ENCODE data around the gene COL6A1.
"Not testable (repeated sequence)": the region's sequence is repeated elsewhere in the genome, so short reads cannot be mapped to it uniquely, and the experiment has no call there.

Gene COL6A1

DNA sequence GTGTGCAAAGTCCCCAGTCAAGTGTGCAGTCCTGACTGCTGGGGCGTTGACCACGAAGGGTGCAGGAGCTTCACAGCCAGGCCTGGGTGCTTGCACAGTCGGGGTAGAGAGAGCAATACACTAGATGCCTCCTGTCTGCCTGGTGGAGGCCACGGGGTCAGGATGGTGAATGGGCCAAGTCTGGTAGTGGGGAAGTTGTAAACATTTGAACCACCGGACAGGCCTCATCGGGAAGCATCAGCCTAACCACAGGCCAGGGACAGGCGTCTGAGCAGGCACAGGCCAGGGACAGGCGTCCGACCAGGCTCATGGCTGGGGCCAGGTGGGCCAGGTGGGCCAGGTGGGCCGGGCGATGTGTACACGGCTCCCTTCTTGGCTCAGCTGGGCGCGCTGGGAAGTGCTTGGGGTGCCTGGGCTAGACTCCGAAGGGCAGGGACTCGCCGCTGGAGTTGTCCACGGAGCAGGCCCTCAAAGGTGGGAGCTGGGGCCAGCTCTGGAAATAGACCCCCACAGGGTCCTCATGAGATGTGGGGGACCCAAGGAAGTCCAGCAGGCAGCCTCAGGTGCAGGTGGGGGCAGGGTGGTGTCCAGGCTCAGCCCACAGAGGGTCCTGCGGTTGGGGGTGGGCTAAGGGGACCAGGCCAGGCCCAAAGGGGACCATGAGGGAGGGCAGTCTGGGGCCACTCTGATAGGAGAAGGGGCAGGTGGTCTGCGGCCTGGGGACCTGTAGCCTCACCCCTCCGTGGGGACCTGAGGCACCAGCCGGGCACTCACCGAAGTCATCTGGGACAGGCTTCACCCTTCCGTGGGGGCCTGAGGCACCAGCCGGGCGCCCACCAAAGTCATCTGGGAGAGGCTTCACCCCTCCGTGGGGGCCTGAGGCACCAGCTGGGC is 15.0 kb downstream of the COL6A1 start:
- DNase-seq: no peak

- no peak for DNase-seq
Measured at GRCh38 chr21:45997205-45997494, 15.6 kb downstream of the COL6A1 start.

- DNase-seq: no peak
Measured at GRCh38 chr21:45997495-45998275, 16.1 kb downstream of the COL6A1 start.

GRCh38 chr21:45998276-45998701 is 16.7 kb downstream of the COL6A1 start:
- DNase-seq: no peak

DNA sequence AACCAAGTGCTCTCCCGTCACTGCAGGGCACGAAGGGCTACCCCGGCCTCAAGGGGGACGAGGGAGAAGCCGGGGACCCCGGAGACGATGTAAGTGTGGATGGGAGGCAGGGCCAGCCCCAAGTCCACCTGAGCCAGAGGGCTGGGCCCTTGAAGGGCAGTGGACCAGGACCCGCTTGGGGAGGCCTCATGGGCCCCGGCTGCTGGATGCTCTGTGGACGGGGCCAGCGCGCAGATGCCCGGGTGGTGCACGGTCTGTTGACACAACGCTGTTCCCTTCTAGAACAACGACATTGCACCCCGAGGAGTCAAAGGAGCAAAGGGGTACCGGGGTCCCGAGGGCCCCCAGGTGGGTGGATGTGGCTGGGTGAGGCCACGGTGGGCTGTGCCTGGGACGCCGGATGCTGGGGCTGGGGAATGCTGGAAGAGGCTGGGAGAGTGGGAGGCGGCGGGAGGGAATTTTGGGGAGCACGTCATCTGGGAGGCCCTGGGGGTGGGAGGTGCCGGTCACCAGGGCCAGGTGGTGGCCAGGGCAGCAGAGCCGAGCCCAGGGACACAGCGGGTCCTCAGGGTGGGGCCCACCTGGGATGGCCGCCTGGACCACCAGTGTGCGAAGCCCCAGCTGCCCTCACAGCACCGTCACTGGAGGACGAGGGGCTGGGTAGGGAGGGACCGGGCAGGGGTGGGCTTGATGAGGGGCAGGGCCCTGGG is 17.5 kb downstream of the COL6A1 start:
- DNase-seq: no peak

- no peak for DNase-seq
Measured at GRCh38 chr21:45999581-46000181, 18.1 kb downstream of the COL6A1 start.

DNA sequence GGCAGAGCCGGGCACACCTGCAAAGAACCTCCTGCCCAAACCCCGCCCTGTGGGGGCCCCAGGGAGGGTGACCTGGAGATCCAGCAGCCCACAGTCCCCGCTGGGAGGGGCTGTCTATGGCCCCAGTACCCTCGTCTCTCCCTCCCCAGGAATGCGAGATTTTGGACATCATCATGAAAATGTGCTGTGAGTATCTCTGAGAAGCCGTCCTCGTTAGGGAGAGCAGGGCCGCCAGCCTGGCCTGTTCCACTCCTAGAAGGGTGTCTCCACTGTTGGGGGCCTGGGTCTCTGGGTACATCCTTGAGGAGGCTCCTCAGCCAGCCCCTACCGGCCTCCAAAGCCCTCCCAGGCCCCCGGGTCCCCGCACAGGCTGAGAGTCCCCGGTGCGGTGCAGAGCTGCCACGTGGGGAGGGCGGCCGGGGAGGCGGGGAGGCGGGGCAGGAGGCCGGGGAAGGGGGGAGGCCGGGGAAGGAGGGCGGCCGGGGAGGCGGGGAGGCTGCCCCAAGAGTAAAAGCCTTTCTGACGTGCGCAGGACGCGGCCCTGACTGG is 18.7 kb downstream of the COL6A1 start:
- DNase-seq: no peak

DNA sequence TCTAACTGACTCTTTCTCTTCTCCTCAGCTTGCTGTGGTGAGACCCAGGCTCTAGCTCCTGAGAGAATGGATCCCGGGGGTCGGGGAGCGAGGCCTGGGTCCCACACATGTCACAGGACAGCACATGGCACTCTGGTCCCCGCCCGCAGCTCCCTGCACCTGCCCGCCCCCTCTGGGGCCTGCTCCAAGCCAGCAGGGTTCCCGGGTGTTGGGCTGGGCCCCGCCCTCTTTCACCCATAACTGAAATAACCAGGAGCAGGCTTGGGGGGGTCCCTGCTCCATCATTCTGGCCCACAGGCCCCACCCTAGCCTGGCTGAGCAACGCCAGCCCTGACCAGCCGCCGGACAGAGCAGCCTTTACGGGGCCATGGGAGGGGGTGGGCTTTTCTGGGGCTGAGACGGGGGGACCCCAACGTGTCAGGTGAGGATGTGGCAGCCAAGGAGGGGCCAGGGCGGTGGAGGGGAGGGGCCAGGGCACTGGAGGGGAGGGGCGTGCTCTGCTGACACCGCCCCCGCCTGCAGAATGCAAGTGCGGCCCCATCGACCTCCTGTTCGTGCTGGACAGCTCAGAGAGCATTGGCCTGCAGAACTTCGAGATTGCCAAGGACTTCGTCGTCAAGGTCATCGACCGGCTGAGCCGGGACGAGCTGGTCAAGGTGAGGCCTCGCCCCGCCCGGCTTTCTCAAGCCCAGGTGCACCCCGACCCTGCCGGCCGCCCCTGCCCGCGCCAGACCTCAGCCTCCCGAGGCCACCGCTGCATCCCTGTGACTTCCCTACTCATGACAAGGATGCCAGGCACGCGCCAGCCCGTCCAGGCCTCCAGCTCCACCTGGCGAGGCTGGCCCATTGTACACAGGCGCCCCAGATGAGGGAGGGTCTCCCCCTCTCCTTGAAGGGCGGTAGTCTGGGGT is 19.4 kb downstream of the COL6A1 start:
- no peak for DNase-seq

- no peak for DNase-seq
Measured at GRCh38 chr21:46001821-46002681, 20.5 kb downstream of the COL6A1 start.

GRCh38 chr21:46002841-46003574 is 21.4 kb downstream of the COL6A1 start:
- no peak for DNase-seq

GRCh38 chr21:46003575-46004007 is 22.0 kb downstream of the COL6A1 start:
- no peak for DNase-seq

DNA sequence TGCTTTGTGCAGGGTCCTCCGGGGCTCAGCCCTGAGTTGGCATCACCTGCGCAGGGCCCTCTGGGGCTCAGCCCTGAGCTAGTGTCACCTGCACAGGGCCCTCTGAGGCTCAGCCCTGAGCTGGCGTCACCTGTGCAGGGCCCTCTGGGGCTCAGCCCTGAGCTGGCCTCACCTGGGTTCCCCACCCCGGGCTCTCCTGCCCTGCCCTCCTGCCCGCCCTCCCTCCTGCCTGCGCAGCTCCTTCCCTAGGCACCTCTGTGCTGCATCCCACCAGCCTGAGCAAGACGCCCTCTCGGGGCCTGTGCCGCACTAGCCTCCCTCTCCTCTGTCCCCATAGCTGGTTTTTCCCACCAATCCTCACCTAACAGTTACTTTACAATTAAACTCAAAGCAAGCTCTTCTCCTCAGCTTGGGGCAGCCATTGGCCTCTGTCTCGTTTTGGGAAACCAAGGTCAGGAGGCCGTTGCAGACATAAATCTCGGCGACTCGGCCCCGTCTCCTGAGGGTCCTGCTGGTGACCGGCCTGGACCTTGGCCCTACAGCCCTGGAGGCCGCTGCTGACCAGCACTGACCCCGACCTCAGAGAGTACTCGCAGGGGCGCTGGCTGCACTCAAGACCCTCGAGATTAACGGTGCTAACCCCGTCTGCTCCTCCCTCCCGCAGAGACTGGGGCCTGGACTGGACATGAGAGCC is 22.7 kb downstream of the COL6A1 start:
- no peak for DNase-seq

DNA sequence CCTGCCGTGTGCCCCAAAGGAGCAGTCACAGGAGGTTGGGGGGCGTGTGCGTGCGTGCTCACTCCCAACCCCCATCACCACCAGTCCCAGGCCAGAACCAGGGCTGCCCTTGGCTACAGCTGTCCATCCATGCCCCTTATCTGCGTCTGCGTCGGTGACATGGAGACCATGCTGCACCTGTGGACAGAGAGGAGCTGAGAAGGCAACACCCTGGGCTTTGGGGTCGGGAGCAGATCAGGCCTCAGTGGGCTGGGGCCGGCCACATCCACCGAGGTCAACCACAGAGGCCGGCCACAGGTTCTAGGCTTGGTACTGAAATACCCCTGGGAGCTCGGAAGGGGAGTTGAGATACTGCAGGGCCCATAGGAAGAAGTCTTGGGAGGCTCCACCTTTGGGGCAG is 23.5 kb downstream of the COL6A1 start:
- no peak for DNase-seq

GRCh38 chr21:46005481-46005881 is 23.9 kb downstream of the COL6A1 start:
- DNase-seq: no peak

- DNase-seq: not testable (repeated sequence)
Measured at GRCh38 chr21:46005894-46006546, 24.4 kb downstream of the COL6A1 start.

- no peak for DNase-seq
Measured at GRCh38 chr21:46006547-46007491, 25.2 kb downstream of the COL6A1 start.

GRCh38 chr21:46007492-46007868 is 25.9 kb downstream of the COL6A1 start:
- DNase-seq: no peak

Data from stimulated activated CD4-positive, alpha-beta T cell treated with anti-CD3 and anti-CD28 coated beads, Interleukin-2, amount 100 ng/mL, for 48 hours (primary cell).